GM19035 (cell line): ENCODE measurements around the gene CAPZA1.
"Not testable (repeated sequence)": the region's sequence is repeated elsewhere in the genome, so short reads cannot be mapped to it uniquely, and the experiment has no call there.

Experiments used
- ATAC-seq: cut with Tn5 transposase; IDR thresholded peaks from one replicate; pipeline ENCODE4 v1.9.1; 2021; ENCODE audit not compliant: unreplicated experiment

The CAPZA1 gene

DNA sequence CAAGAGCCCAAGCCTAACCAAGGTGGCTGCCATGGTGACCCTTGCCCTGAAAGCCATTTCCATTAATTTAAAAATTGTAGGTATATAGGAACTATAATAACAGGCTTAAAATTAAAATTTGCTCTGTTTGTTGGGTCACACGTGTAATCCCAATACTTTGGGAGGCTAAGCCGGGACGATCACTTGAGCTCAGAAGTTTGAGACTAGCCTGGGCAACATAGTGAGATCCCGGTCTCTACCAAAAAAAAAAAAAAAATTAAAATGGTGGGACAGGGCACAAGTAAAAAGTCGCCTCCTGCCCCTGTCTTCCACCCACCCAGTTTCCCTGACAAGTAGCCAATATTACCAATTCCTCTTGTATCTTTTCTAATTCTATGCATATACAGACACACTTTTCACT lies 6.6 kb downstream of the CAPZA1 start:
- no peak for ATAC-seq

DNA sequence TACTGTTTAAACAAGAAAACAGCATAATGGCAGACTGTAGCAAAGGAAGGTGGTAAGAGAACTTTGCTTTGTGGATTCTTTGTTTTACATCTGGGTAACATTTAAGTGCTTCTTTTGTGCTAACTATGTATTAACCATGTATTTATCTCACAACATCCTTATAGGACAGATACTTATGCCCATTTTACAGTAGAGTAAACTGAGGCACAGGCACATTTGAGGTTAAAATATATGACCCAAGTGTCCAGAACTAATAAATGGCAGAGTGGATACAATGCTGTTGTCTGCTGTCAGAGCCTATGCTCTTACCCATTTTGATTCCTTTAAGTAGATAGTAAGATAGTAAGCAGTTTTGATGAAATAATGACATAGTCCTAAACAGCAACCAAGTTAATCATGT lies 7.3 kb downstream of the CAPZA1 start:
- no peak for ATAC-seq

DNA sequence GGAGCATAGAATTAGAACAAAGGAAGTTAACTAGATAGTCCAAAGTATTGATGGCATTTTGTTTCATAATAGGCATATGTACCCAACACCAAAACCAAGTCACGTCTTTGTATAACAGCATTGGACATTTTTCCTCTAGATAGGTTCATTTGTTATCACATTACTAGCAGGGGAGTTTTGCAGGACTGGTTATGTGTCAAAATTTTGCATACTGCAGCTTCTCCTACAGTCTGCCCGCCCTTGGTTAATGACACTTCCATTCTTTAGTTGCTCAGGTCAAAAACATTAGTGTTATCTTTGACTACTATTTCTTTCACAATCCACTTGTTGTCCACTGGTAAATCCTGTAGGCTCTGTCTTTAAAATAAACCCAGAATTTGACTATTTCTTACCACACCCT lies 8.9 kb downstream of the CAPZA1 start:
- ATAC-seq, result no peak

DNA sequence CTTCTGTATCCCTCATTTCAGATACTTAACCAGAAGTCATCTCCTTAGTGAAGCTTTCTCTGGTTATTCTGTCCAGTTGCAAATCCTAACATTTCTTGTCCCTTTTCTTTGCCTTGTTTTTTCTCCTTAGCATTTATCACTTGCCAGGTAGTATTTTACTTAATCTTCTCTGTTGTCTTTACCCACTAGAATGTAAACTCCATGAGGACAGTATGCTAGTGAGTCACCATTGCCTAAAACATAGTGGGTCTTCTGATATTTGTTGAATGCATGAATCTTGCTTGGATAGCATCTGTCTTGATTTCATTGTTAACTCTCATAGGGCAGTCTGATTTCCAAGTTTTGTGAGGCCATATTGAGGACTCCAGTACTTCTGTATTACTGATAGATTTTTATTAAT lies 9.6 kb downstream of the CAPZA1 start:
- no peak for ATAC-seq

DNA sequence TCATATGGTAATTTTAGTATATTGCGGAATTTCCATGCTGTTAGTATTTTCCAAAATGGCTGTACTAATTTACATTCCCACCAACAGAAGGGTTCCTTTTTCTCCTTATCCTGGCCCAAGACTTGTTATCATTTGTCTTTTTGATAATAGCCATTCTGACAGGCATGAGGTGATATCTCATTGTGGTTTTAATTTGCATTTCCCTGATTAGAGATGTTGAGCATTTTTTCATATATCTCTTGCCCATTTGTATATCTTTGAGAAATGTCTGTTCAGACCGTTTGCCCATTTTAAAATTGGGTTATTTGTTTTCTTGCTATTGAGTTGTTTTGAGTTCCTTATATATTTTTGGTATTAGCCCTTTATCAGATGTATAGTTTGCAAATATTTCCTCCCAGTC lies 14.0 kb downstream of the CAPZA1 start:
- ATAC-seq, result no peak

DNA sequence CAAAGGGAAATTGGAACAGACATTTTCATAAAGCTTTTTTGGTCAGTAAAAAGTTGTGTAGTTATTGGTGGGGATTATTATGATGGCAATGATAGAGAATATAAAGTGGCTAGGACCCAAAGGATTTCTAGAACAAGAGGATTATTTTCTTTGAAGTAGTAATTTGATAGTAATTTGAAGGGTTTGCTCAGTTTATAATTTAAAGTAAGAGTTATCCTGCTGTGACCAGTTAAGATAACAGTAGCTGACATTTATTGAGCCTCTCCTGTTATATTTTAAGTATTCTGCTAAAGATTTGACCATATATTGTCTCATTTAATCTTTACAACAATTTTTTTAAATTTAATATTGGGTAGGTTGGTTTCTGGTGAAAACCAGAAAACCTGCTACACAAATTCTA lies 14.7 kb downstream of the CAPZA1 start:
- no peak for ATAC-seq

DNA sequence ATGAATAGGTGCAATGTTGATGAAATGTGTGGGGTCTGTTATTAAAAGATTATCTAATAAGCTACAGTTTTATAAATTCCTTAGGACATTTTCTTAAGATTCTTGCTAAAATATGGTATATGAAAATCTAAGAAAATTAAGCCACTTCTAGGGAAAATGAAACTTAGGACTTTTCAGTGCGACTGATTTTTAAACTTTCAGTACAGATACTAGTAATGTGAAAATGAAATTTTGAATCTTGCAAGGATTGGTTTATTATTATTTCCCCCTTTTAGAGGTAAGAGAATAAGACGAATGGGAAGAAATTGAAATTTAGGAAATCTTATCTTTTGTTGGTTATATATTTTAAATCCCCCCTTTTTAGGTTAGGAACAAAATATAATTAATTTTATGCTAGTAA lies 16.4 kb downstream of the CAPZA1 start:
- no peak for ATAC-seq

DNA sequence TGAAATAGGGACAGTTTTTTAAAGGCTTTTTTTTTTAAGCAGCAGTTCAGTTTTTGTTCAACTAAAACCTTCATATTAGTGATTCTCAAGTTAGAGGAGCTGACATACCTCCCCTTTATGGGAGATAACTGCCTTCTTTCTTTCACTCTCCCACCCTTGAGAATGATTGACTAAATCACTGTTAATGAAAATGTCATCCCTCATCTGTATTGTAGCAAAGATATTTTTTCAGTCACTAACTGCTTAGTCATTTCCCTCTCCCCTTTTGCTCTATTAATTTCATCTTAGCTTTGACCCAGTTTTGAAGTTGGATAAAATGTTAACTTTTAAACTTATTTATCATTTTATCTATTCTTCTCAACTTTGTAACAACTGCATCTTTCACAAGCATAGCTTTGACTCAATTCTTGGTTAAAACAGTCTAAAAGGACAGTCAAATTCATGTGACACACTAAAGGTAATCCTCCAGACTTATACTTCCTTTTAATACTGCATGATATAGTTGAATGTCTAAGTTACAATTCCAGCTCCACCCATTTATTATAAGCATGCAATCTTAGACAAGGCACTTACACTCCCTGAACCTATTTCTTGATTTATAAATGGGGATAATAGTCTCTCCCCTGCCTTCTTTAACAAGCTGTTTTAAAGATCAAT lies 17.1 kb downstream of the CAPZA1 start:
- no peak for ATAC-seq

DNA sequence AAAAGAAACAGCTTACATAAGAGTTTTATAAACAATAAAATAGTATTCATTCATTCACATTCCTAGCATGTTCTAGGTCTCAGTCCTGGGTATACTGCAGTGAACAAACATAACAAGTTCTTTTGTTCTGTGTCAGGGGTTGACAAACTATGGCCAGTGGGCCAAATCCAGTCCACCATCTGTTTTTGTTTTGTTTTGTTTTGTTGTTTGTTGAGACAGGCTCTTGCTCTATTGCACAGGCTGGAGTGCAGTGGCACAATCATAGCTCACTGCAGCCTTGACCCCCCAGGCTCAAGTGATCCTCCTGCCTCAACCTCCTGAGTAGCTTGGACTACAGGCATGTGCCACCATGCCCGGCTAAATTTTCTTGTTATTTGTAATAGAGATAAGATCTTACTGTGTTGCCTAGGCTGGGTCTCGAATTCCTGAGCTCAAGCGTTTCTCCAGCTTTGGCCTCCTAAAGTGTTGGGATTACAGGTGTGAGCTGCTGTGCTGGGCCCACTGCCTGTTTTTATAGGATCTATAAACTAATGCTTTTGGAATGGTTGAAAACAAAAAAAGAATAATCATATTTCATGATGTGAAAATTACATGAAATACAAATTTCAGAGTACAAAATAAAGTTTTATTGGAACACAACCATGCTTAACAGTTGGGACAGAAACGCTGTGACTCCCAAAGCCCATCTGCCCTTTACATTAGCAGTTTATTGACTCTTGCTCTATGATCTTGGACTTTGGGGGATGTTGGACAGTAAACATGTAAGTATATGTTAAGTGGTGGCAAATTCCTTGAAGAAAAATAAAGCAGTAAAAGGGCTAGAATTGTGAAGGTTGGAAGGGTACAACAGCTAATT lies 17.9 kb downstream of the CAPZA1 start:
- ATAC-seq, result no peak

DNA sequence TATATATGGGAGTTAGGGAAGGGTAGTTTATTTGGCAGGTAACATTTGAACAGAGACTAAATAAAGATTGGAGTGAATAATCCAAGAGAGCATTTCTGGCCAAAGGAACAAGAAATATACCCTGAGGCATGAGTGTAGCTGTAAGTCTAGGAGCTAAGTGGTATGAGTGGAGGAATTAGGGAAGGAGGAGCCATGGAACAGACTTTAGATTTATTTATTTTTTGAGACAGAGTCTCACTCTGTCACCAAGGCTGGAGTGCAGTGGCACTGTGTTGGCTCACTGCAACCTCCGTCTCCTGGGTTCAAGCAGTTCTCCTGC lies 18.4 kb downstream of the CAPZA1 start:
- ATAC-seq, result no peak

DNA sequence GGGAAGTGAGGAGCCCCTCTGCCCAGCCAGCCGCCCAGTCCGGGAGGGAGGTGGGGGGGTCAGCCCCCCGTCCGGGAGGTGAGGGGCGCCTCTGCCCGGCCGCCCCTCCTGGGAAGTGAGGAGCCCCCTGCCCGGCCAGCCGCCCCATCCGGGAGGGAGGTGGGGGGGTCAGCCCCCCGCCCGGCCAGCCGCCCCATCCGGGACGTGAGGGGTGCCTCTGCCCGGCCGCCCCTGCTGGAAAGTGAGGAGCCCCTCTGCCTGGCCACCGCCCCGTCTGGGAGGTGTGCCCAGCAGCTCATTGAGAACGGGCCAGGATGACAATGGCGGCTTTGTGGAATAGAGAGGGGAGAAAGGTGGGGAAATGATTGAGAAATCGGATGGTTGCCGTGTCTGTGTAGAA lies 20.8 kb downstream of the CAPZA1 start:
- ATAC-seq, result not testable (repeated sequence)

DNA sequence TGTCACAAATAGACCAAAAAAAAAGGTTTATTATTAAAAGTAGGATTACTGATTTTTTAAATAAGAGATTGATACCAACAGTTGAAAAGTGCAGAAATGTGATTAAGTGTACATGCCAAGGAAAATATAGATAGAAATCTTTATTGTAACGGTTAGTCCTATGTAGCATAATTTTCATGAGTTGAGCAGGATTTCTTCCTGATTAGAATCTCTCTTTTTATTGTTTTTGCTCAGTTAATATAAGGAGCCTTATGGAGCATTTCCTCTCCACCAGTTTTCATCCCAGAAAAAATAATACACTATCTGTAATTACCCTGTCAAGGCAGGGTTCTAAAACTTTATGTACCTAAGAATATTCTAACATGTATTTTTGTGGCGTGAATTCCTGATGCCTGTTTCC lies 23.4 kb downstream of the CAPZA1 start:
- ATAC-seq, result no peak

DNA sequence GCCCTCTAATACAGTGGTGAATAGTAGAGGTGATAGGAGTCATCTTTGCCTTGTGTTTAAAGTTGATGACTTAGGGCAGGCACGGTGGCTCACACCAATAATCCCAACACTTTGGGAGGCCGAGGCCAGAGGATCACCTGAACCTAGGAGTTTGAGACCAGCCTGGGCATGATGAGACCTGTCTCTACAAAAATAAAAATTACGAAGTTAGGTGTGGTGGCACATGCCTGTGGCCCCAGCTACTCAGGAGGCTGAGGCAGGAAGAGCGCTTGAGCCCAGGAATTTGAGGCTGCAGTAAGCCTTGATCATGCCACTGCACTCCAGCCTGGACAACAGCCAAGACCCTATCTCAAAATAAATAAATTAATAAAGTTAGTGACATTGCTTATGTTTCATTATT lies 26.6 kb downstream of the CAPZA1 start:
- ATAC-seq, result no peak

DNA sequence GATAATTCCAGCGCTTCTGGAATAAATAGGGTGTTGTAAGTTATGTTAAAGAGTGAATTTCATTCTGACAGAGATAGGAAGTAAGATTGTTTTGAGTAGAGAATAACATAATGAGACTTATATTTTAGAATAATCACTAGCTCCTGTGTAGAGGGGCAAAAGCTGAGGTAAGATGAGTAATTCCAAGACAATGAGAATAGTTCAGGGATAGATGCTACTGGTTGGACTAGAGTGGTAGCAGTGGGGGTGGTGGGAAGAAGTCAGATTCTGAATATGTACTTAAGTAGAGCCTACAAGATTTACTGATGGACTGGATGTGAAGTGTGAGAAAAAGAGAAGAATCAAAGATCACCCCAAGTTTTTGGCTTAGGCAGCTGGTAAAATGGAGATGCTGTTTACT lies 31.6 kb downstream of the CAPZA1 start:
- no peak for ATAC-seq

DNA sequence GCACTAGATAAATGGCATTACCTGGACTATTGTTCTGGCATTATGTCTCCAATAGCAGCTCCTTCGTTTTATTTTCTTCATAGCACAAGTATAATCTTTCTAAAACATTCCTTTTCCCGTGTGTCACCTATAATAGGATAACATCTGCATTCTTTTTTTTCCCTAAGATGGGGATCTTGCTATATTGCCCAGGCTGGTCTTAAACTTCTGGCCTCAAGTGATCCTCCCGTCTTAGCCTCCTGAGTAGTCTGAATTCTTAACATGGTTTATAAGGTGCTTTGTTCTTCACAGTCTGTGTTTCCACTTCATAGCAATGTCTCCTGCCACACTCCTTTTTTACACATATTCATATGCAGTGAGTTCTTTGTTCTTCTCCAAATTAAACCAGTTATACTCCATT lies 46.2 kb downstream of the CAPZA1 start:
- no peak for ATAC-seq

DNA sequence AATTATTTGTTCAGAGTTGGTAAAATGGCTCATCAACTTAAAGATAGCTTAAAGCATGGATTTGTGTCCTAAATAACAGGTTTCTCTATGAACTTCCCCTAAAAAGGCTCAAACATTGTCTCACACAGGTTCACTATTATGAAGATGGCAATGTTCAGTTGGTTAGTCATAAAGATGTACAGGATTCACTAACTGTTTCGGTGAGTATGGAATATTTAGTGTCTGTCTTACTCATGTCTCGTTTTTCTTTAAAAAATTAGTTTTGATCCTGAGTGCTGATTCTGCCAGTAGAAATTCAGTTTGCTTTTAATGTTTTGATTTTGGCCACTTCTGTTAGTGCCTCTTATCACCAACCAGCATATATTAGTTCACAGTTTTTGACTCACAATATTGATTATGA lies 47.3 kb downstream of the CAPZA1 start:
- no peak for ATAC-seq

DNA sequence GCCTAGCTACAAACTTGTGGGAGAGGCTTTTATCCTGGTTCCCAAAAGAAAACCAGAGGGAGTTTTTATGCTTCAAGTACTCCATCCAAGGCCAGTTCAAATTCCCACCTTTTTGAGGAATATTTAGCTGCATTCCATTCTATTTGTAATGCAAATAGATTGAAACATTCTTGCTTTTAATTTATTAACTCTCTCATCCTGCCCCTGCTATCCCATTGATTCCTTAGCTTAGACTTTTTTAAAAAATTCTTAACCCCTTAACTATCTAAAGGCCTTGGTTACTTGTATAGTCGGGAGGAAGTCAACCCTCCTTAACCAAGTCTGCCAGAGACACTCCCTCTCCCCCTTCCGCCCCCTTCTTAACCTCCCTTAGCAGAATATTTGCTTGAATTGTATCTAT lies 52.4 kb downstream of the CAPZA1 start:
- ATAC-seq, result no peak

DNA sequence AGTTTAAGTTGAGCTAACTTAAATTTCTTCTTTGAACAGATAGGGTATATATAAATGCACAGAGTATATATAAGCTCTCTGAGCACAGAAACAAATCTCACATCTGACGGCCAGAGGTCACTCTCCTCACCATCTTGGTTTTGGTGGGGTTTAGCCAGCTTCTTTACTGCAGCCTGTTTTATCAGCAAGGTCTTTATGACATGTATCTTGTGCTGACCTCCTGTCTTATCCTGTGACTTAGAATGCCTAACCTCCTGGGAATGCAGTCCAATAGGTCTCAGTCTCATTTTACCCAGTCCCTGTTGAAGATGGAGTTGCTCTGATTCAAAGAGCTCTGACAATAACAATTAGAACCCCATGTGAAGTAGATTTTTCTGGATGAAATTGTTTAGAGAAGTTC lies 53.2 kb downstream of the CAPZA1 start:
- ATAC-seq, result no peak

DNA sequence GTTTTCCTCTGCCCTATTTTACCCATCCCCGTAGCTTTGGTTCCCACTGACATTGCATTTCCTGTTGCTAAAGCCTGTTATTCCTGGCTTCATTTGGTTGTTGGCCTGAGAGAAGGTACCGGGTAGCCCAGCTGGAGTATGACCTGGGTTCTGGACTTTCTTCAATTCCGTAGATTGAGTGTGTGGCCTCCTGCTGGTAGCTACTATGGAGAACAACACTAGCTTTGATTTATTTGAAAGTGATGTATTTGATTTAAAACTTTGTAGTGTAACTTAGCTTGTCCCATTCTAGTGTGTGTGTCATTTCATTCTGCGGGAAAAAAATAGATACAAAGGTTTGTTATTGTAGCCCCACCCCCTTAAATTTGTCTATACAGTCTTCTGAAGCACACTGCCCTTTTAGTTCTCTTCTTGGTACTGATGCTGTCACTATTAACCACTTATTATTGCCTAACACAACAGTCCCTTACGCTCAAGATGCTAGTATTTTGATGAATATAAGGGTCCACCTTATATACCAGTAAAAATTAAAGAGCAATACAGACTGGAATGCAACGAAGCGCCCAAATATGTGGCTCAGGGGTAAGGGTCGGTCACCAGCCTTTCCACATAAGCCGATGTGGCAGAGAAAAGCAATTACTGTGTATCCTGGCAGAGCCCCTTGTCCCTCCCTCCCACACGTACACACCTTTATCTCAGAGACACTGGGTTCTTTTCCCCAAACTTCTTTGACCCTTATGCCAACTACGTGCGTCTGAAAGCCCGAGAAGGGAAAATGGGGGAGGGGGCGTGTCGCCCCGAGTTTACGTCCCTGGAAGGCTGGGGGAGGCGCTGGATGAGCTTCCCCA lies 54.2 kb downstream of the CAPZA1 start:
- peak; percentile 3 for ATAC-seq

DNA sequence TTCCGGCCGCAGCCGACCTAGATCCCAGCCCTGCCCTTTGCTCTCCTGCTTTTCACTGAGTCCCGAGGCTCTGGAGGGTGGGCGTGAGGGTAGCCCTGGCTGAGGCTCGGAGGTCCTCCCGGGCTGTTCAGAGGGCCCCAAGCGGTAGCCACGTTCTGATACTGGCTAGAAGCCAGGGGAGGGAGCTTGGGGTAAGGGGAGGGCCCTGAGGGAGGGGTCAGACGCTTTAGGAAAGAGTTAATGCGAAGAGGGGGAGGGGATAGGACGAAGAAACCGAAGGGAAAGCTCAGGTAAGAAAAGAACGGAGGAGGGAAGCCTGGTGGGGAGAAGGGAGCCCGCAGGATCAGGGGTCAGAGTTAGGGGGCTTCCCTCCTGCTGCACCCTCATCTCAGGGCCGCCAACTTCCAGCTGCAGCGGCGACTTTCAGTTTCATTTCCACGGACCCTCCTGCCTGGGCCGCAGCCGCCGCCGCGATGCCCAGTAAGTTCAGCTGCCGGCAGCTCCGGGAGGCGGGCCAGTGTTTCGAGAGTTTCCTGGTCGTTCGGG lies 54.9 kb downstream of the CAPZA1 start, which contains the start of gene MOV10:
Gene MOV10, plus strand, starts transcription at position 220 of the 546 bp plus-strand sequence. Its CDS starts 254 bp downstream, at position 474.
- ATAC-seq, result peak; percentile 50

DNA sequence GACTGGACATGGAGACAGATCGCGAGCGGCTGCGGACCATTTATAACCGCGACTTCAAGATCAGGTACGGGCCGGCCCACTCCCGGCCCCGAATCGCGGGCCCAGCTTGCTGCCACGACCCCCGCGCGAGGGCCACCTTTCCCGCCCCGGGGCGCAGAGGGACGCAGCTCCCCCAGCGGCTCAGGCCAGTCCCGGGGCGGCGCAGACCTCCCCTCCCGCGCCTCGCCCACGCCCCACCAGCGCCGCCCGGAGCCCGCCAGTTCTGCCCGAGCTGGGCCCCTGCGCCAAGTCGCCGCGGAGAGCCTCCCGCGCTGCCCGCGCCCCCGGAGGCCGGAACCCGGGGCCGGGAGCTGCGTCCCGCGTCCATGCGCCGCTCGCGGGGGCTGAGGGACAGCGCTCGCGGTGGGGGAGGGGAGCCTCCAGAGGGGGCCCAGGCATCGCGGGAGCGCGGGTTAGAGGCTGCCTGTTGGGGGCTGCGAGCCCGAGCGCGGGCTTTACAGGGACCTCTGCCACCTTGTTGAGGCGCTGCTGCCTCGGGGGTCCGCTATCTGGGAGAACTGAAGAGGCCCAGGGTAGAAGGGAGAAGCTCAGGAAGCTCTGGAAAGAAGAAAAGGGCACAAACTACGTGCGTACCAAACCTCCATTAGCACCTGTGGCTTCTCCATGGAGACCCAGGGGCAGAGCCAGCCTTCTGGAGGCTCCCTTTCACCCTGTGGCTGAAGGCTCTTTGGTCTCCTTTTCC lies 55.5 kb downstream of the CAPZA1 start:
- ATAC-seq, result peak; percentile 54
